SU-DHL-6 (cell line): ENCODE results near the gene SNCG.

Experiments used
- H2AFZ ChIP-seq: fragments of 200-600 bp; sonication (generic); 2 replicates; pipeline ENCODE4 v1.6.1; 2014; ENCODE audit warnings: low read depth, mild to moderate bottlenecking, moderate library complexity, mixed read lengths, antibody characterized with exemption, low read length; ENCODE audit not compliant: severe bottlenecking
- H3F3A ChIP-seq: fragments of 200-600 bp; shearing (Covaris generic); 2 replicates; pipeline ENCODE4 v1.6.0; 2016; ENCODE audit warnings: antibody characterized with exemption, mild to moderate bottlenecking; ENCODE audit not compliant: insufficient read depth
- H3K27ac ChIP-seq: fragments of 200-600 bp; sonication (generic); 2 replicates; pipeline ENCODE4 v1.5.1; 2016; ENCODE audit warnings: low read depth, mild to moderate bottlenecking, low read length, moderate library complexity, mixed read lengths
- H3K27me3 ChIP-seq: fragments of 200-600 bp; sonication (generic), shearing (Covaris generic); 2 replicates; pipeline ENCODE4 v1.6.0; 2014; ENCODE audit warnings: mild to moderate bottlenecking, low read length
- H3K36me3 ChIP-seq: fragments of 200-600 bp; sonication (generic); 2 replicates; pipeline ENCODE4 v1.6.1; 2014; ENCODE audit warnings: mild to moderate bottlenecking, low read length, mixed read lengths
- H3K4me2 ChIP-seq: fragments of 300-600, 200-600 bp; shearing (Covaris generic), sonication (generic); 2 replicates; pipeline ENCODE4 v1.6.0; 2014; ENCODE audit warnings: low read length, low read depth, mild to moderate bottlenecking; ENCODE audit not compliant: poor library complexity, severe bottlenecking
- H3K4me3 ChIP-seq: fragments of 200-600 bp; sonication (generic); 2 replicates; pipeline ENCODE4 v1.5.1; 2014; ENCODE audit warnings: antibody characterized with exemption, low read length, mild to moderate bottlenecking, mixed read lengths; ENCODE audit not compliant: insufficient read depth, poor library complexity, severe bottlenecking
- H3K79me2 ChIP-seq: fragments of 200-600 bp; sonication (generic); 2 replicates; pipeline ENCODE4 v1.6.1; 2014; ENCODE audit warnings: mild to moderate bottlenecking, low read length, moderate library complexity; ENCODE audit not compliant: insufficient read depth
- H3K9ac ChIP-seq: fragments of 200-600 bp; sonication (generic); 2 replicates; pipeline ENCODE4 v1.7.0; 2014; ENCODE audit warnings: mild to moderate bottlenecking, low read length
- H3K9me2 ChIP-seq: fragments of 200-600 bp; sonication (generic); replicated peaks from 2 replicates; pipeline ENCODE4 v1.6.1; 2014; ENCODE audit warnings: low read length; ENCODE audit not compliant: insufficient read depth
- H3K9me3 ChIP-seq: fragments of 200-600 bp; sonication (generic); 2 replicates; pipeline ENCODE4 v1.6.1; 2014; ENCODE audit warnings: low read length, mixed read lengths; ENCODE audit not compliant: insufficient read depth
- H4K20me1 ChIP-seq: fragments of 200-600 bp; sonication (generic); 2 replicates; pipeline ENCODE4 v1.6.1; 2014; ENCODE audit warnings: low read depth, mild to moderate bottlenecking, antibody characterized with exemption, low read length, moderate library complexity, mixed read lengths
- EZH2phosphoT487 ChIP-seq: fragments of 200-600 bp; sonication (generic), shearing (Covaris generic); conservative IDR thresholded peaks from 2 replicates; pipeline ENCODE4 v1.6.1; 2018; ENCODE audit warnings: mild to moderate bottlenecking, antibody characterized with exemption, low read length, moderate library complexity, mixed read lengths
- TF ChIP-seq, protein P1 (sequence below): fragments of 200-600 bp; sonication (generic); IDR thresholded peaks from one replicate; pipeline ENCODE4 v1.5.1; 2017; ENCODE audit warnings: antibody characterized with exemption, mild to moderate bottlenecking, low read length, moderate library complexity; ENCODE audit not compliant: insufficient read depth, poor library complexity, severe bottlenecking

SNCG gene

GRCh38 chr10:86961481-86962091 is 3.2 kb downstream of the SNCG start:
- no peak overlapping the region for H2AFZ ChIP-seq
- no peaks in the 10 kb centered on the region for H3F3A ChIP-seq
- no peaks in the 10 kb centered on the region for H3K9me3 ChIP-seq
- H3K36me3 ChIP-seq, result no peaks in the 10 kb centered on the region
- H3K9me2 ChIP-seq, result no peaks in the 10 kb centered on the region
- H3K79me2 ChIP-seq, result no peaks in the 10 kb centered on the region
- no peak overlapping the region for H3K4me2 ChIP-seq
- no peaks in the 10 kb centered on the region for H4K20me1 ChIP-seq
- no peaks in the 10 kb centered on the region for H3K27me3 ChIP-seq
- no peak overlapping the region for H3K4me3 ChIP-seq
- TF ChIP-seq EZH2phosphoT487, result no peak
- TF ChIP-seq, protein P1, sequence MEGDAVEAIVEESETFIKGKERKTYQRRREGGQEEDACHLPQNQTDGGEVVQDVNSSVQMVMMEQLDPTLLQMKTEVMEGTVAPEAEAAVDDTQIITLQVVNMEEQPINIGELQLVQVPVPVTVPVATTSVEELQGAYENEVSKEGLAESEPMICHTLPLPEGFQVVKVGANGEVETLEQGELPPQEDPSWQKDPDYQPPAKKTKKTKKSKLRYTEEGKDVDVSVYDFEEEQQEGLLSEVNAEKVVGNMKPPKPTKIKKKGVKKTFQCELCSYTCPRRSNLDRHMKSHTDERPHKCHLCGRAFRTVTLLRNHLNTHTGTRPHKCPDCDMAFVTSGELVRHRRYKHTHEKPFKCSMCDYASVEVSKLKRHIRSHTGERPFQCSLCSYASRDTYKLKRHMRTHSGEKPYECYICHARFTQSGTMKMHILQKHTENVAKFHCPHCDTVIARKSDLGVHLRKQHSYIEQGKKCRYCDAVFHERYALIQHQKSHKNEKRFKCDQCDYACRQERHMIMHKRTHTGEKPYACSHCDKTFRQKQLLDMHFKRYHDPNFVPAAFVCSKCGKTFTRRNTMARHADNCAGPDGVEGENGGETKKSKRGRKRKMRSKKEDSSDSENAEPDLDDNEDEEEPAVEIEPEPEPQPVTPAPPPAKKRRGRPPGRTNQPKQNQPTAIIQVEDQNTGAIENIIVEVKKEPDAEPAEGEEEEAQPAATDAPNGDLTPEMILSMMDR, result no peak
- no peak overlapping the region for H3K27ac ChIP-seq
- H3K9ac ChIP-seq, result no peak overlapping the region

GRCh38 chr10:86962136-86962980 is 4.0 kb downstream of the SNCG start:
- Histone ChIP-seq H3K27ac (no peak overlapping the region), H3K27me3 (no peaks in the 10 kb centered on the region), H2AFZ (no peak overlapping the region), H3K4me2 (no peak overlapping the region), H3K36me3 (no peaks in the 10 kb centered on the region), H3K9ac (no peak overlapping the region), H3K4me3 (no peak overlapping the region), H3K9me2 (no peaks in the 10 kb centered on the region), H4K20me1 (no peaks in the 10 kb centered on the region), H3K79me2 (no peaks in the 10 kb centered on the region), H3K9me3 (no peaks in the 10 kb centered on the region), H3F3A (no peaks in the 10 kb centered on the region)
- TF ChIP-seq, protein P1, result no peak
- TF ChIP-seq EZH2phosphoT487, result no peak

DNA sequence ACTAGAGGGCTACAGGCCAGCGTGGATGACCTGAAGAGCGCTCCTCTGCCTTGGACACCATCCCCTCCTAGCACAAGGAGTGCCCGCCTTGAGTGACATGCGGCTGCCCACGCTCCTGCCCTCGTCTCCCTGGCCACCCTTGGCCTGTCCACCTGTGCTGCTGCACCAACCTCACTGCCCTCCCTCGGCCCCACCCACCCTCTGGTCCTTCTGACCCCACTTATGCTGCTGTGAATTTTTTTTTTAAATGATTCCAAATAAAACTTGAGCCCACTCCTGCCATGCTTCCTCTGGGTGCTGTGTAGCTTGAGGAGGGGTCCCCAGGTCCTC is 4.5 kb downstream of the SNCG start:
- Histone ChIP-seq H3K79me2 (no peaks in the 10 kb centered on the region), H3K9me2 (no peaks in the 10 kb centered on the region), H3K4me2 (no peak overlapping the region), H4K20me1 (no peaks in the 10 kb centered on the region), H3K9ac (no peak overlapping the region), H3K4me3 (no peak overlapping the region), H2AFZ (no peak overlapping the region), H3K27me3 (no peaks in the 10 kb centered on the region), H3K27ac (no peak overlapping the region), H3K9me3 (no peaks in the 10 kb centered on the region), H3F3A (no peaks in the 10 kb centered on the region), H3K36me3 (no peaks in the 10 kb centered on the region)
- no peak for TF ChIP-seq EZH2phosphoT487
- TF ChIP-seq, protein P1, result no peak
